ENCODE measurements around the gene S100A2.
"Not testable (repeated sequence)": the region's sequence is repeated elsewhere in the genome, so short reads cannot be mapped to it uniquely, and the experiment has no call there.

S100A2 gene

DNA sequence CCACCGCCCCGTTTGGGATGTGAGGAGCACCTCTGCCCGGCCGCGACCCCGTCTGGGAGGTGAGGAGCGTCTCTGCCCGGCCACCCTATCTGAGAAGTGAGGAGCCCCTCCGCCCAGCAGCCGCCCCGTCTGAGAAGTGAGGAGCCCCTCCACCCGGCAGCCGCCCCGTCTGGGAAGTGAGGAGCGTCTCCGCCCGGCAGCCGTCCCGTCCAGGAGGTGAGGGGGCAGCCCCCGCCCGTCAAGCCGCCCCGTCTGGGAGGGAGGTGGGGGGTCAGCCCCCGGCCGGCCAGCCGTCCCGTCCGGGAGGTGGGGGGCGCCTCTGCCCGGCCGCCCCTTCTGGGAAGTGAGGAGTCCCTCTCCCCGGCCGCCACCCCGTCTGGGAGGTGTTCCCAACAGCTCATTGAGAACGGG lies 9.4 kb upstream of the S100A2 start:
- not testable (repeated sequence) for H3K27me3 ChIP-seq (ENCODE audit: control insufficient read depth, insufficient read depth, low read length); H3K4me1 ChIP-seq (ENCODE audit: control insufficient read depth, insufficient read depth, low read length); H3K9ac ChIP-seq (ENCODE audit: low read depth, low read length); H3K27ac ChIP-seq (ENCODE audit: low read depth, low read length); H3K9me3 ChIP-seq (ENCODE audit: control insufficient read depth, insufficient read depth, low read length); H3K36me3 ChIP-seq (ENCODE audit: control insufficient read depth, insufficient read depth, low read length); H3K4me3 ChIP-seq (ENCODE audit: low read depth, low read length)

DNA sequence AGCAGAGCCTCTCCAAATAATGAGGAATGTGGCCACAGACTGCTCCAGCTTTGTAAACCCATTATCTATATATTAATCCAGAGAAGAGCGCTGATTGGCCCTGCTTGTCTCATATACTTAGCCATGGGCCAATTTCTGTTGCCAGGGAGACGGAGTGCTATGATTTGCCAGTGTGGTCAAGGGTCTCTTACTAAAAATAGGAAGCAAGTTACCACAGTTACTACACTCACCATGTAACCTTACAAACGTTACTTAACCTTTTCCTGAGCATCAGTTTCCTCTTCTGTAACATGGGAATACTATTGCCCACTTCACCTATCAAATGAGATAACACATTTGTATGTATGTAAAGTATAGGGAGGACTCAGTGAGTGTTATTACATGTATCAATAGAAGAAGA lies 7.7 kb upstream of the S100A2 start:
- no peak overlapping the region for H3K27ac ChIP-seq (ENCODE audit: low read depth, low read length)
- H3K9me3 ChIP-seq (ENCODE audit: control insufficient read depth, insufficient read depth, low read length): no peaks in the 10 kb centered on the region
- no peak overlapping the region for H3K4me3 ChIP-seq (ENCODE audit: low read depth, low read length)
- H3K9ac ChIP-seq (ENCODE audit: low read depth, low read length): no peak overlapping the region
- H3K4me1 ChIP-seq (ENCODE audit: control insufficient read depth, insufficient read depth, low read length): peaks cover under 1% of the 10 kb centered on the region
- no peaks in the 10 kb centered on the region for H3K27me3 ChIP-seq (ENCODE audit: control insufficient read depth, insufficient read depth, low read length)
- no peaks in the 10 kb centered on the region for H3K36me3 ChIP-seq (ENCODE audit: control insufficient read depth, insufficient read depth, low read length)

GRCh38 chr1:153572569-153573015 lies 6.9 kb upstream of the S100A2 start:
- no peaks in the 10 kb centered on the region for H3K9me3 ChIP-seq (ENCODE audit: control insufficient read depth, insufficient read depth, low read length)
- H3K4me1 ChIP-seq (ENCODE audit: control insufficient read depth, insufficient read depth, low read length): peaks cover 8% of the 10 kb centered on the region
- no peak overlapping the region for H3K4me3 ChIP-seq (ENCODE audit: low read depth, low read length)
- H3K27ac ChIP-seq (ENCODE audit: low read depth, low read length): no peak overlapping the region
- no peaks in the 10 kb centered on the region for H3K36me3 ChIP-seq (ENCODE audit: control insufficient read depth, insufficient read depth, low read length)
- no peaks in the 10 kb centered on the region for H3K27me3 ChIP-seq (ENCODE audit: control insufficient read depth, insufficient read depth, low read length)
- H3K9ac ChIP-seq (ENCODE audit: low read depth, low read length): no peak overlapping the region

- H3K9me3 ChIP-seq (ENCODE audit: control insufficient read depth, insufficient read depth, low read length): no peaks in the 10 kb centered on the region
- peaks cover 17% of the 10 kb centered on the region for H3K4me1 ChIP-seq (ENCODE audit: control insufficient read depth, insufficient read depth, low read length)
- no peak overlapping the region for H3K4me3 ChIP-seq (ENCODE audit: low read depth, low read length)
- H3K9ac ChIP-seq (ENCODE audit: low read depth, low read length): no peak overlapping the region
- no peaks in the 10 kb centered on the region for H3K27me3 ChIP-seq (ENCODE audit: control insufficient read depth, insufficient read depth, low read length)
- no peaks in the 10 kb centered on the region for H3K36me3 ChIP-seq (ENCODE audit: control insufficient read depth, insufficient read depth, low read length)
- no peak overlapping the region for H3K27ac ChIP-seq (ENCODE audit: low read depth, low read length)
Measured at GRCh38 chr1:153571706-153572105, 6.1 kb upstream of the S100A2 start.

GRCh38 chr1:153570874-153571273 lies 5.2 kb upstream of the S100A2 start:
- no peak overlapping the region for H3K9ac ChIP-seq (ENCODE audit: low read depth, low read length)
- no peak overlapping the region for H3K27ac ChIP-seq (ENCODE audit: low read depth, low read length)
- H3K4me1 ChIP-seq (ENCODE audit: control insufficient read depth, insufficient read depth, low read length): peaks cover 25% of the 10 kb centered on the region

DNA sequence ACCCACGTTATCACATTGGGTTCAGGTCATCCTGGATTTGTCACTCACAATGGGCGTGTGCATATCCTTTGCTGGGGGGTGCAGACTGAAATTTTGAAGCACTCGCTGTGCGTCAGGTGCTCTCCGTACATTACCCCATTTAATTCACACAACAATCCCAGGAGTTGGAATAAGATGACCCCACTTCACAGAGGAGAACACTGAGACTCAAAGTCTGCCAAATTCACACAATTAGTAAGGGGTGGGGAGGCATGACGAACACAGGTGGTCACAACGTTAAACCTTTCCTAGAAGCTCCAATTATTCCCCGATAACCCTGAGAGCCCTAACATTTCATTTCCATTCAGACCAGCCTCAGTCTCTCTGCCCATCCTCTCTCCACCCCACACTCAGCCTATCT lies 3.8 kb upstream of the S100A2 start:
- Histone ChIP-seq H3K9me3 (ENCODE audit: control insufficient read depth, insufficient read depth, low read length) (no peaks in the 10 kb centered on the region), H3K4me3 (ENCODE audit: low read depth, low read length) (no peak overlapping the region), H3K36me3 (ENCODE audit: control insufficient read depth, insufficient read depth, low read length) (no peaks in the 10 kb centered on the region), H3K27me3 (ENCODE audit: control insufficient read depth, insufficient read depth, low read length) (no peaks in the 10 kb centered on the region), H3K27ac (ENCODE audit: low read depth, low read length) (no peak overlapping the region), H3K9ac (ENCODE audit: low read depth, low read length) (no peak overlapping the region), H3K4me1 (ENCODE audit: control insufficient read depth, insufficient read depth, low read length) (peaks cover 31% of the 10 kb centered on the region)

More at GRCh38 chr1:153570874-153571273, 5.2 kb upstream of the S100A2 start:
- Histone ChIP-seq H3K36me3 (ENCODE audit: control insufficient read depth, insufficient read depth, low read length) (no peaks in the 10 kb centered on the region), H3K4me3 (ENCODE audit: low read depth, low read length) (no peak overlapping the region), H3K27me3 (ENCODE audit: control insufficient read depth, insufficient read depth, low read length) (no peaks in the 10 kb centered on the region), H3K9me3 (ENCODE audit: control insufficient read depth, insufficient read depth, low read length) (no peaks in the 10 kb centered on the region)

DNA sequence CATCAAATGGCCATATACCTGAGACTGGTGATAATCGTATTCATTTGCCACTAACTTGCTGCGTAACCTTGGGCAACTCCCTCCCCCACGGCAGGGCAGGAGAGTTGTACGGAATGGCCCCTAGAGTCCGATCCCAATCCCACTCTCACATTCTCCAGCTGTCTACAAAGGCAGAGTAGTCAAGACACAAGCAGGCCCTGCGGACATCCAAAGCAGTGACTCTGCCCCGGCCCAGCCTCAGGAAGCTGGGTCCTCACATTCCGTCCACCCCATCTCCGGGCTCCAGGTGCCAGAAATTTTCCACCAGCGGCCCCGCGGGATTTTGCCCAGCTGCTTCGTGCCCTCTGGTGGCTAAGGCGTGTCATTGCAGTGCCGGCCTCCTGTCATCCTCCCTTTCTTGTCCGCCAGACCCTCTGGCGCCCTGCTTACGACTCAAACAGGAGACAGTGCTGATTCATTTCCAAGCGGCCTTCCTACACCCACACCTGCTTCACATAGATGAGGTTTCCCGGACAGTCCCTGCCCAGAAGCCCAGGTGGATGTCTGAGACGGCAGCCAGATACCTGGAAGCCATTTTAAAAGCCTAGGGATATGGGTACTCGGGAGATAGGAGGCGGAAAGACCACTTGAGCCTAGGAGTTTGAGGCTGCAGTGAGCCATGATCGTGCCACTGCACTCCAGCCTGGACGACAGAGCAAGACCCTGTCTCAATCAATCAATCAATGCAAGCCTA lies 2.9 kb upstream of the S100A2 start:
- H3K27me3 ChIP-seq (ENCODE audit: control insufficient read depth, insufficient read depth, low read length): no peaks in the 10 kb centered on the region
- H3K4me1 ChIP-seq (ENCODE audit: control insufficient read depth, insufficient read depth, low read length): peaks cover 31% of the 10 kb centered on the region
- H3K9ac ChIP-seq (ENCODE audit: low read depth, low read length): peak overlapping the region; percentile 2; the same call in 1 of the 2 replicates
- no peaks in the 10 kb centered on the region for H3K36me3 ChIP-seq (ENCODE audit: control insufficient read depth, insufficient read depth, low read length)
- H3K9me3 ChIP-seq (ENCODE audit: control insufficient read depth, insufficient read depth, low read length): no peaks in the 10 kb centered on the region
- peak overlapping the region; percentile 27; the same call in 1 of the 2 replicates for H3K4me3 ChIP-seq (ENCODE audit: low read depth, low read length)
- peak overlapping the region; percentile 59 for H3K27ac ChIP-seq (ENCODE audit: low read depth, low read length)

DNA sequence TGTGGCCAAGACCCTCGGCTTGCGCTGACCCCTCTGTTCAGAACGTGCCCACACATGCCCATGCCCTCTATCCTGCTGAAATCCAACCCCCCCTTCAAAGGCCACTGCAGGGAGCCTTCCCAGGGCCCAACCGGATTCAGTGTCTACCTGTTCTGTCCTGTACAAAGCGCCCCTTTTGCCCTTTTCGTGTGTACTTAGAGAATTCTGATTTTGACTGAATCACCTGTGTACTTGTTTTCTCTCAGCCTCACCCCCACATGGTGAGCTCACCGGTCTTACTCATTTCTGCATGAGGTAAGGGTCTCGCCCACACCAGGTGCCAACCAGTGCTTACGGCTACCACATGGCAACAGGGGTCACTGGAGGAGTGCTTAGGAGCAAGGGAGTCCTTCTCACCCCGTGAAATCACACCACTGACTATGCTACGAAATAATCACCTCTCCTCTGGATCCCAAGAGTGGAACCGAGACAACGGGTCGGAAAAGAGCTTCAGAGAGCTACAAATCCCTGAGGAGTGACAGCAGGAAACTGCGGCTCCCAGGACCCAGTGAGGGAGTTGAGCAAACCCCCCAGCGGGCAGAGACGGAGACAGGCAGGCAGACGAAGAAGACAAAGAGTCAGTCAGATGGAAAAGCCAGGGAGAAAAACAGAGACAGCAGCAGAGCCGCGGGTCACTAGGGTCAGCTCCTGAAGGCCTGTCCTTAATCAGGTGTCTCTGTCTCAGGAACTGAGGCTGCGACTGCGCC lies 2.1 kb upstream of the S100A2 start:
- peak overlapping the region; percentile 2; the same call in 1 of the 2 replicates for H3K9ac ChIP-seq (ENCODE audit: low read depth, low read length)
- H3K36me3 ChIP-seq (ENCODE audit: control insufficient read depth, insufficient read depth, low read length): no peaks in the 10 kb centered on the region
- H3K9me3 ChIP-seq (ENCODE audit: control insufficient read depth, insufficient read depth, low read length): no peaks in the 10 kb centered on the region
- H3K27me3 ChIP-seq (ENCODE audit: control insufficient read depth, insufficient read depth, low read length): no peaks in the 10 kb centered on the region
- H3K4me1 ChIP-seq (ENCODE audit: control insufficient read depth, insufficient read depth, low read length): peaks cover 31% of the 10 kb centered on the region
- H3K4me3 ChIP-seq (ENCODE audit: low read depth, low read length): peak overlapping the region; percentile 27; the same call in 1 of the 2 replicates
- peak overlapping the region; percentile 59 for H3K27ac ChIP-seq (ENCODE audit: low read depth, low read length)

GRCh38 chr1:153566414-153567371 lies 1.0 kb upstream of the S100A2 start:
- H3K4me3 ChIP-seq (ENCODE audit: low read depth, low read length): no peak overlapping the region
- peaks cover 31% of the 10 kb centered on the region for H3K4me1 ChIP-seq (ENCODE audit: control insufficient read depth, insufficient read depth, low read length)
- no peaks in the 10 kb centered on the region for H3K9me3 ChIP-seq (ENCODE audit: control insufficient read depth, insufficient read depth, low read length)
- H3K27ac ChIP-seq (ENCODE audit: low read depth, low read length): peak overlapping the region; percentile 71
- H3K36me3 ChIP-seq (ENCODE audit: control insufficient read depth, insufficient read depth, low read length): no peaks in the 10 kb centered on the region
- no peaks in the 10 kb centered on the region for H3K27me3 ChIP-seq (ENCODE audit: control insufficient read depth, insufficient read depth, low read length)
- H3K9ac ChIP-seq (ENCODE audit: low read depth, low read length): peak overlapping the region; percentile 11; the same call in 1 of the 2 replicates

- Histone ChIP-seq H3K9ac (ENCODE audit: low read depth, low read length) (no peak overlapping the region), H3K4me1 (ENCODE audit: control insufficient read depth, insufficient read depth, low read length) (peaks cover 31% of the 10 kb centered on the region), H3K9me3 (ENCODE audit: control insufficient read depth, insufficient read depth, low read length) (no peaks in the 10 kb centered on the region), H3K4me3 (ENCODE audit: low read depth, low read length) (no peak overlapping the region), H3K36me3 (ENCODE audit: control insufficient read depth, insufficient read depth, low read length) (no peaks in the 10 kb centered on the region), H3K27ac (ENCODE audit: low read depth, low read length) (no peak overlapping the region), H3K27me3 (ENCODE audit: control insufficient read depth, insufficient read depth, low read length) (no peaks in the 10 kb centered on the region)
Measured at GRCh38 chr1:153563991-153564390, 1.7 kb downstream of the S100A2 start.

Data from HUES48 (cell line).